Measurements from ENCODE around the gene GRM3. TPM values are rescaled to one million over a fixed set of nuclear protein-coding genes. Genes with fewer than 3 reads are reported as not detected.

Gene GRM3
- total RNA-seq, 4 donors from 2014 or later, result not detected

DNA sequence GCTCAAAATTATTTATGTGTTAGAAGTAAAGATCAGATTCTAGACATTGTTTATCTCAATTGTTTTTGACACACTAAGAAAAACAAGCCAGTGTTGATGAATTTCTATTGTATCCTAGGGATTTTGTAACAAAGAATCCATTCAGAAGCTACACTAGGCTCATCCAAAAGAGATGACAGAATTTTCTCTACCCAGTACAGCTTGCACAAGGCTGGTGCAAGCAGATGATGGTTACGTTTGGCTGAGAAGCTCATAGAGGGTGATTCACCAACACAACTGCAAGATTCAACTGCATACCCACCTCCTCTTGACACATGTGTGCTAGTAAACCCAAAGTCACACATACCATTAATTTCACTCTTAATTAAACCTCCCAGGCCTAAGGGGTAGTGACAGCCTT is 20.8 kb downstream of the GRM3 start:
- DNase-seq (ENCODE audit: low spot score) (no peak), ATAC-seq (ENCODE audit: low FRiP score) (no peak)
- TF ChIP-seq, protein P1, sequence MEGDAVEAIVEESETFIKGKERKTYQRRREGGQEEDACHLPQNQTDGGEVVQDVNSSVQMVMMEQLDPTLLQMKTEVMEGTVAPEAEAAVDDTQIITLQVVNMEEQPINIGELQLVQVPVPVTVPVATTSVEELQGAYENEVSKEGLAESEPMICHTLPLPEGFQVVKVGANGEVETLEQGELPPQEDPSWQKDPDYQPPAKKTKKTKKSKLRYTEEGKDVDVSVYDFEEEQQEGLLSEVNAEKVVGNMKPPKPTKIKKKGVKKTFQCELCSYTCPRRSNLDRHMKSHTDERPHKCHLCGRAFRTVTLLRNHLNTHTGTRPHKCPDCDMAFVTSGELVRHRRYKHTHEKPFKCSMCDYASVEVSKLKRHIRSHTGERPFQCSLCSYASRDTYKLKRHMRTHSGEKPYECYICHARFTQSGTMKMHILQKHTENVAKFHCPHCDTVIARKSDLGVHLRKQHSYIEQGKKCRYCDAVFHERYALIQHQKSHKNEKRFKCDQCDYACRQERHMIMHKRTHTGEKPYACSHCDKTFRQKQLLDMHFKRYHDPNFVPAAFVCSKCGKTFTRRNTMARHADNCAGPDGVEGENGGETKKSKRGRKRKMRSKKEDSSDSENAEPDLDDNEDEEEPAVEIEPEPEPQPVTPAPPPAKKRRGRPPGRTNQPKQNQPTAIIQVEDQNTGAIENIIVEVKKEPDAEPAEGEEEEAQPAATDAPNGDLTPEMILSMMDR (IDR thresholded peaks at IDR 0.05), result no peak

DNA sequence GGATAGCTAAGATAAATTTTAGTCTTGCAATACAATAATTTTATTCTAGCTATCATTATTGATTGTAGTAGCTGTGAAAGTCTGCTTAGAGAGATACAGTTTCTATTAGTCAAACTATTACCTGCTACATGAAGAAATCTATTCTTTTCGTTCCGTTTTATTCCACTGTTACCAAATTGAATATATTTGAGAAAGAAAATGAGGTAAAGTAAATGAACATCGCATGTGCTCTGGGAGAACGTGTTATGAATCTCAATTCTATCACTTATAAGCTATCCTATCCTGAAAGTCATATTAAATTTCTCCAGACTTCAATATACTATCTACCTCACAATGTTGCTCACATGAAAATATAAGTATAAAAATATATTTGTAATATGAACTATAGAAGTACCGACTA is 21.3 kb downstream of the GRM3 start:
- DNase-seq (ENCODE audit: low spot score) (no peak), ATAC-seq (ENCODE audit: low FRiP score) (no peak)
- TF ChIP-seq, protein P1 (IDR thresholded peaks at IDR 0.05), result no peak

DNA sequence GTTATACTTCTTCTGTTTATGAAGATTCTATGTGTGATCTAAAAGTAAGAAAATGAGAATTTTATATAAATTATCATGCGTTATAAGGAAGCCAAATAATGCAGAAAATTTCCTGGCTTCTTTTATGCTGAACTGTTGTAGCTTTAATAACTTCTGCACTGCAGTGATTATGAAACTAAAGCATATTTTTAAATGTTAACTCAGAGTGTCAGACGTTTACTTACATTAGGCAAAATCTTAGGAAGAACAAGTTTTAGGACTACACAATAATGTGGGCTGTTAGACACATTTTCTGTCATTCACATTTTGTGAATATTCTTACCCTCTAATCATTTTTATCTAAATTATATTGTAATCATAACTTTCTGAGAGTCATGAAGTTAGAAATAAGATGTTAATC is 22.0 kb downstream of the GRM3 start:
- DNase-seq (ENCODE audit: low spot score), result no peak
- TF ChIP-seq, protein P1 (IDR thresholded peaks at IDR 0.05), result no peak
- ATAC-seq (ENCODE audit: low FRiP score), result no peak

DNA sequence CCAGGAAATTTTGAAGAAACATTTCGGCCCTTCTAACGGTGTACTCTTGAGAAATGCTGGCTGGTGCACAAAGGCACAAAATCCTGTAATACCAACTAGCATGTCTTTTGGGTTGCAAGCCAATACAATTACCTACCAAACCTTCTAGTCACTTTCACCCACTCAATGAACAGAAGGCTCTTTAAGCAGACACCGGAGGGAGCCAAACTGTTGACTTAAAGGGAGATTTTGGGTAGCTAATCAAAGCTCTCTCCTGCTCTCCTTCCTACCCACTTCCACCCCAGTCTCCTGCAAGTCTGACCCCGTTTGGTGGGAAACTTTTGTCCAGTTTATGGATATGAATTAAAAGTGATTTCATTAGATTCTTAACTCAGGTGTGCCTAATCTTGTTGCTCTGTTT is 24.0 kb downstream of the GRM3 start:
- ATAC-seq (ENCODE audit: low FRiP score) (no peak), DNase-seq (ENCODE audit: low spot score) (no peak)
- TF ChIP-seq, protein P1 (IDR thresholded peaks at IDR 0.05), result no peak

DNA sequence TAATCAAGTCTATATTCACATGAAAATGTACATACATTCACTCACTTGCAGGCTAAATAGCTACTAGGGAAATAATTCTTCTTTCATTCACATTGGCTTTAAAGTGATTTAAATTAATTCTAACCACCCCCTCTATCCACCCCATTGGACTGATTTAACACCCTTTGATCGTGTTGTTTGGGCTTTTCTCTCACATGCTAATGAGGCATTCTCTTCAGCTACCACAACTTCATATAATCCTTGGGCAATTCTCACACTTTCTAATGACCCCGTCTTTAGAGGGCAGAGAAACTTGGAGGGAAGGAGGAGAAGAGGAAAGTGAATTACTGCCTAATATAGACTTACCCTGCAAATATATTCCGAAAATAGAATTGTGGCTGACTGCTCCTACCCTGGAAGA is 24.6 kb downstream of the GRM3 start:
- TF ChIP-seq, protein P1 (IDR thresholded peaks at IDR 0.05), result no peak
- ATAC-seq (ENCODE audit: low FRiP score), result no peak
- no peak for DNase-seq (ENCODE audit: low spot score)

DNA sequence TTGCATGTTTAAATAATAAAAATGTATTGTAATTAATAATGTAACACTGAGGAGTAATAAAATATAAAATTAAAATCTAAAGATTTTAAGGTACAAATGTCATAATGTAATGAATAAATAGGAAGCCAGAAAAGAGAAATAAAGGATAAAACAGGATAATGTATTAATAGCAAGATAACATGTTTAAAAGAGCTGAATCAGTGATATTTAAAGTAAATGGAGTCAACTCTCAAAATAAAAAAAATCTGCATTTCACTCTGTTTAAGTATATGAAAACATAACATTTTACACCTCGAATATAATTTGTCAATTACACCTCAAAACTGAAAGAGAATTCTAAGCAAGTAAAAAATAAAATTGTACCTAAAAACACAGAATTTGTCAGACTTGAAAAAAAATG is 44.1 kb downstream of the GRM3 start:
- TF ChIP-seq, protein P1 (IDR thresholded peaks at IDR 0.05), result no peak
- ATAC-seq (ENCODE audit: low FRiP score) (no peak), DNase-seq (ENCODE audit: low spot score) (no peak)

DNA sequence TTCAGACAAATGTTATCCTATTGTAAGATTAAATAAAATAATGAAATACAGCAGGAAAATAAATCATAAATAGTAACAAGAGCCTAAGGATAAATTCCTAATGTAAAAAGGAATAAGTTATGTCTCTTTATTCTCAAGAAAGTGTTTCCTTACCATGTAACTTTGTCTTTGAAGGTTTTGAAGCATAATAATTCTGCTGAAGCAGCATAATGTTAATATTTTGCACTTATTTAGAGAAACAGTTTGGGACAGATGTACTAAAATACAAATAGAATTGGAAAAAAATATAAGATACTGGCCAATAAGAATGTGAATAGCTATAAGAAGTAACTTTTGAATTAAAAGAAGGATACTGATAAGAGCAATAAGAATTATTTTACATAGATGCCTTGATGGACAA is 45.7 kb downstream of the GRM3 start:
- ATAC-seq (ENCODE audit: low FRiP score) (no peak), DNase-seq (ENCODE audit: low spot score) (no peak)
- TF ChIP-seq, protein P1 (IDR thresholded peaks at IDR 0.05), result no peak
